Stimulated activated CD8-positive, alpha-beta memory T cell treated with anti-CD3 and anti-CD28 coated beads, Interleukin-12 subunit alpha, Interleukin-12 subunit beta, amount 100 ng/mL, for 24 hours (primary cell): ENCODE results near the gene OLIG2.

ENCODE experiments used
- DNase-seq: peaks from one replicate; pipeline ENCODE4 v3.0.0-alpha.2; 2020; ENCODE audit errors: extremely low read depth

The OLIG2 gene

GRCh38 chr21:33019885-33020557, 5.7 kb upstream of the OLIG2 start:
- DNase-seq = no peak

- DNase-seq = no peak
Observed at GRCh38 chr21:33020558-33021100, 5.1 kb upstream of the OLIG2 start.

GRCh38 chr21:33021150-33021549, 4.6 kb upstream of the OLIG2 start:
- DNase-seq = no peak

GRCh38 chr21:33021667-33022066, 4.1 kb upstream of the OLIG2 start:
- no peak for DNase-seq

GRCh38 chr21:33022489-33022827, 3.3 kb upstream of the OLIG2 start:
- no peak for DNase-seq

GRCh38 chr21:33022828-33023573, 2.7 kb upstream of the OLIG2 start:
- DNase-seq = no peak

GRCh38 chr21:33023574-33024200, 2.0 kb upstream of the OLIG2 start:
- DNase-seq = no peak

- no peak for DNase-seq
Observed at GRCh38 chr21:33024201-33025103, 1.3 kb upstream of the OLIG2 start.

- DNase-seq = no peak
Observed at GRCh38 chr21:33025106-33025488, 638 bp upstream of the OLIG2 start.

GRCh38 chr21:33026443-33026858, 716 bp downstream of the OLIG2 start:
- DNase-seq = no peak

- no peak for DNase-seq
Observed at GRCh38 chr21:33026878-33027400, 1.2 kb downstream of the OLIG2 start.

GRCh38 chr21:33027401-33028286, 1.9 kb downstream of the OLIG2 start:
- no peak for DNase-seq

- no peak for DNase-seq
Observed at GRCh38 chr21:33028287-33028670, 2.5 kb downstream of the OLIG2 start.

- no peak for DNase-seq
Observed at GRCh38 chr21:33028773-33029384, 3.1 kb downstream of the OLIG2 start.

GRCh38 chr21:33029385-33029921, 3.7 kb downstream of the OLIG2 start:
- no peak for DNase-seq

- DNase-seq = no peak
Observed at GRCh38 chr21:33029975-33030461, 4.3 kb downstream of the OLIG2 start.

GRCh38 chr21:33030633-33031032, 4.9 kb downstream of the OLIG2 start:
- DNase-seq = no peak

GRCh38 chr21:33031152-33031911, 5.6 kb downstream of the OLIG2 start:
- no peak for DNase-seq
